ENCODE data around the gene ARGLU1. TPM values are rescaled to one million over a fixed set of nuclear protein-coding genes. Genes with fewer than 3 reads are reported as not detected.

ARGLU1 gene
- total and polyA plus RNA-seq, 10 donors: 99.5 to 204 (median 135) TPM

DNA sequence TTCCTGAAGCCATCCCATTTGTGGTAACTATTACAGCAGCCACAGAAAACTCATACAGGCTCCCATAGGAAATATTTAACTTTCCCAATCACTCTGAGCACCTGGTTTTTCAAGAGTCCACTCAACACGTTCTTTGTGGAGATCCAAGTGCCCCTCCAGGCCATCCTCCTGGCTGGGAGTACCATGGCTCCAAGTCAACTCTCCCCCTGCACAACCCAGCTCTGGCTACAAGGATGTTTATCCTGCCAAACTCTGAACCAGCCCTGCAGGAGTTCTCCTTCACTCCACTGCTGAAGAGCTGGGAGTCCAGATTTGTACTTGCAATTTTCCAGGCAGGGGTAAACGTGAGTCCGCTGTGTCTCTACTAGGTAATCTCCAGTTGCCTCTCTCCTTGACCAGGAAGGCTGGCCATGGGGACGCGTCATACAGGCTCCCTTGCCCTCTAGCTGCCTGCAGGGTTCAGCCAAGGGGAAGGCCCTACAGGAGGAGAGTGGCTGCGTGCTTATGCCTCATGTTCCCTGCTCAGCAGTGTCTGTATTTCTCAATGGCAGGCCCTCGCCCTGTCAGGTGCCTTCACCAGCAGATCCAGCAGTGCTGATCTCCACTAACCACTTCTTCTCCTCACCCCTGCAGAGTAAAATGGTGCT is 29.9 kb upstream of the ARGLU1 start:
- Histone ChIP-seq H3K27me3 (replicated peaks in 1 of 7) (no peaks in the 10 kb centered on the region), H3K36me3 (no peaks in the 10 kb centered on the region), H3K4me3 (no peak overlapping the region), H3K27ac (no peak overlapping the region), H3K4me1 (peaks cover 0 to 12% (median 7%) of the 10 kb centered on the region in 6 donors), H3K9me3 (no peaks in the 10 kb centered on the region)
- intact Hi-C loops (cut with DNase I; ENCODE audit: low total_unique reads): no loop called here
- 86 to 93% (median 88%) methylated on average over 7 of the region's 7 CpGs for WGBS, 5 donors
- no peak for TF ChIP-seq POLR2A (IDR thresholded peaks at IDR 0.05)
- no peak for DNase-seq

DNA sequence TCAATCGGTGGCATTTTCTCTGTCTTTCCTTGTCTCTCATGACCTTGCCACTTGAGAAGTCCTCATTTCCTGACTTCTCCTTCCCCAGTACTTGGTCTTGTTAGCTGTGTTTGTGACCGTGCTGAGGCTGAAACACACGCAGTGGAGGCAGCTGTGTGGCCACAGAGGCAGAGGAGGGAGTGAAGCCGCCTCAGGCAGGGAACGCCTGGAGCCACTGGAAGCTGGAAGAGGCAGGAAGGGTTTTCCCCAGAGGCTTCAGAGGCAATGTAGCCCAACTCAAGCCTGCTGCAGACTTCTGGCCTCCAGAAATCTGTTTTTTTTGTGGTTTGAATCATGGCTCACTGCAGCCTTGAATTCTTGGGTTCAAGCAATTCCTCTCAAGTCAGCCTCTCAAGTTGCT is 29.2 kb upstream of the ARGLU1 start:
- TF ChIP-seq POLR2A (IDR thresholded peaks at IDR 0.05): no peak
- TF ChIP-seq POLR2AphosphoS5 (IDR thresholded peaks at IDR 0.05): no peak
- intact Hi-C loops (cut with DNase I; ENCODE audit: low total_unique reads): no loop called here
- H3K27ac ChIP-seq: no peak overlapping the region
- no peak for DNase-seq
- WGBS, 5 donors: 62 to 78% (median 76%) methylated on average over 5 of the region's 5 CpGs
- H3K27me3 ChIP-seq (replicated peaks in 1 of 7): no peaks in the 10 kb centered on the region
- no peaks in the 10 kb centered on the region for H3K9me3 ChIP-seq
- no peaks in the 10 kb centered on the region for H3K36me3 ChIP-seq
- H3K4me3 ChIP-seq: no peak overlapping the region
- H3K4me1 ChIP-seq: peaks cover 0 to 12% (median 7%) of the 10 kb centered on the region in 6 donors

DNA sequence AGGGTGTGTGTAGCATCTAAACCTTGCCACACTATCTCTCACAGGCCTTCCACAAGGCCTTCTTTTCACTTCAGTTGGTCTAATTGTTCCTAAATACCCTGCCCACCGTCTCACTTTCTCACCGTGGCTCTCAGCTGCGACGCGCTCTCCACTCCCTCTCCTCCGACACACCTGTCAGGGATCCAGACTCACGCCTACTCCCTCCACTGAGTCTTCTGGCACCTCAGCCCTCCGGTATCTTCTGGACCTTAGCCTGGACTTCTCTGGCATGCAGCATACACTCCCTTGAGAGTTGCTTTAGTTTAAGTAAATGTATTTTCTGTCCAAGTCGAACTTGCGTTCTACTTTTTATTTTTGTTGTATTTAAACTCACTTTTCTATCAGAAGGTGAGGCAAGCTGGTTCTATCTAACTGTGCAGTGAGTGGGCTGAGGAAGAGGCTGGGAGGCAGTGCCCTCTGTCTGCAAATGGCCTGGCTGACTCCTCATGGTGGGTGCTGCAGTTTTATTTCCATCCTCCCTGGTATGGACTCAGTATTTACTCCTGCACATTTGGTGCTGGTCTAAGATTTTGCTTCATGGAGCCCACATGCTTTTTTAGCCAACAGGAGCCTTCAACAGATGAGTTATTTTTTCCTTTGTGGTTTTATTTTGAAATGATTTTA is 28.5 kb upstream of the ARGLU1 start:
- Histone ChIP-seq H3K4me1 (peaks cover 0 to 12% (median 7%) of the 10 kb centered on the region in 6 donors), H3K36me3 (no peaks in the 10 kb centered on the region), H3K4me3 (no peak overlapping the region), H3K27ac (no peak overlapping the region), H3K27me3 (replicated peaks in 1 of 7) (no peaks in the 10 kb centered on the region), H3K9me3 (no peaks in the 10 kb centered on the region)
- no peak for DNase-seq
- no peak for TF ChIP-seq POLR2A (IDR thresholded peaks at IDR 0.05)
- TF ChIP-seq POLR2AphosphoS5 (IDR thresholded peaks at IDR 0.05): no peak
- TF ChIP-seq, protein P1, sequence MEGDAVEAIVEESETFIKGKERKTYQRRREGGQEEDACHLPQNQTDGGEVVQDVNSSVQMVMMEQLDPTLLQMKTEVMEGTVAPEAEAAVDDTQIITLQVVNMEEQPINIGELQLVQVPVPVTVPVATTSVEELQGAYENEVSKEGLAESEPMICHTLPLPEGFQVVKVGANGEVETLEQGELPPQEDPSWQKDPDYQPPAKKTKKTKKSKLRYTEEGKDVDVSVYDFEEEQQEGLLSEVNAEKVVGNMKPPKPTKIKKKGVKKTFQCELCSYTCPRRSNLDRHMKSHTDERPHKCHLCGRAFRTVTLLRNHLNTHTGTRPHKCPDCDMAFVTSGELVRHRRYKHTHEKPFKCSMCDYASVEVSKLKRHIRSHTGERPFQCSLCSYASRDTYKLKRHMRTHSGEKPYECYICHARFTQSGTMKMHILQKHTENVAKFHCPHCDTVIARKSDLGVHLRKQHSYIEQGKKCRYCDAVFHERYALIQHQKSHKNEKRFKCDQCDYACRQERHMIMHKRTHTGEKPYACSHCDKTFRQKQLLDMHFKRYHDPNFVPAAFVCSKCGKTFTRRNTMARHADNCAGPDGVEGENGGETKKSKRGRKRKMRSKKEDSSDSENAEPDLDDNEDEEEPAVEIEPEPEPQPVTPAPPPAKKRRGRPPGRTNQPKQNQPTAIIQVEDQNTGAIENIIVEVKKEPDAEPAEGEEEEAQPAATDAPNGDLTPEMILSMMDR (IDR thresholded peaks at IDR 0.05 in 8 of 11, conservative IDR thresholded peaks at IDR 0.05 in 3 of 11): no peak
- intact Hi-C loops (cut with DNase I; ENCODE audit: low total_unique reads): no loop called here
- 93 to 98% (median 93%) methylated on average over 10 of the region's 10 CpGs for WGBS, 5 donors

DNA sequence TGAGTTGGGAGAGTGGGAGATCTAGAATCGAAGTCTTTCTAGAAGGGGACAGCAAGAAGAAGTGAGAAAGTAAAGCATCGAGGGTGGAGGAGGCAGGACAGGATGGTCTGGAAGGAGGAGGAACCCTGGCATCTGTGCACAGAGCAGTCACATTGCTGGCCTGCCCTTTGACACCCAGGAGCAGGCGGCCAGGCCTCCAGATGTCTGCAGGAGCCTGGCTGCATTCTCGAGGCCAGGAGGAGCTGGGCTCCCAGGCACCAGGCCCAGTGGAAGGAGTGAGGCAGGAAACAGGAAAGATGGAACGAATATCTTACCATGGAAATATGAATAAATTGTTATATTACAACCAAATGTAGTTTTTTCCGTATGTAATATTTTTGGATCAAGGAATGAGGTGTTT is 27.7 kb upstream of the ARGLU1 start:
- H3K9me3 ChIP-seq: no peaks in the 10 kb centered on the region
- intact Hi-C loops (cut with DNase I; ENCODE audit: low total_unique reads): no loop called here
- H3K27ac ChIP-seq: no peak overlapping the region
- no peaks in the 10 kb centered on the region for H3K36me3 ChIP-seq
- no peaks in the 10 kb centered on the region for H3K27me3 ChIP-seq (replicated peaks in 1 of 7)
- H3K4me3 ChIP-seq: no peak overlapping the region
- H3K4me1 ChIP-seq: peaks cover 0 to 8% (median 4%) of the 10 kb centered on the region in 6 donors
- TF ChIP-seq POLR2A (IDR thresholded peaks at IDR 0.05): no peak
- no peak for TF ChIP-seq POLR2AphosphoS5 (IDR thresholded peaks at IDR 0.05)
- TF ChIP-seq, protein P1 (IDR thresholded peaks at IDR 0.05 in 8 of 11, conservative IDR thresholded peaks at IDR 0.05 in 3 of 11): no peak
- no peak for DNase-seq
- WGBS, 5 donors: 72 to 80% (median 74%) methylated on average over 6 of the region's 6 CpGs

DNA sequence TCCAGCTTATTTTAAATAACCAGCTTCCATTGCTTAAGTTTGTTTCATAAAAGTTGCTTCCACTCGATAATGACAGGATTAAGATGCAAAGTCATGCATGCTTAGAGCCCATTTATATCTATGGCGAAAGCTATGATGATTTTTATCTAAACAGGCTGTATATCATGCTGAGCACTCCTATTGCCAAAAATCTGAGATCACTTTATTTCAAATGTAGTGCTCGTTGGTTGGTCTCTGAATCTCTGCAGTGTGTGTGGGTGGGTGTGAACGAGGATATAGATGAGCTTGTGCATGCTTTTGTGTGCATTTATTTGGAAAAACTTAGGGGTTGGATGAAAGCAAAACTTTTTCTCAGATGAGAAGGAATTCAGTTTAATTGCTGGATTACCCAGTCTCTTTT is 27.0 kb upstream of the ARGLU1 start:
- Histone ChIP-seq H3K27ac (no peak overlapping the region), H3K36me3 (no peaks in the 10 kb centered on the region), H3K9me3 (no peaks in the 10 kb centered on the region), H3K4me1 (peaks cover 0 to 2% (median under 1%) of the 10 kb centered on the region in 6 donors), H3K4me3 (no peak overlapping the region), H3K27me3 (replicated peaks in 1 of 7) (no peaks in the 10 kb centered on the region)
- no peak for DNase-seq
- 72 to 88% (median 83%) methylated on average over 4 of the region's 4 CpGs for WGBS, 5 donors
- no peak for TF ChIP-seq POLR2AphosphoS5 (IDR thresholded peaks at IDR 0.05)
- TF ChIP-seq POLR2A (IDR thresholded peaks at IDR 0.05): no peak
- TF ChIP-seq, protein P1 (IDR thresholded peaks at IDR 0.05 in 8 of 11, conservative IDR thresholded peaks at IDR 0.05 in 3 of 11): no peak
- intact Hi-C loops (cut with DNase I; ENCODE audit: low total_unique reads): no loop called here
